Liver (tissue), 9 donors: ENCODE results near the gene NYAP2. TPM values are rescaled to one million over a fixed set of nuclear protein-coding genes. Genes with fewer than 3 reads are reported as not detected.

Experiments used
- DNase-seq: peaks from one replicate; pipeline ENCODE4 v3.0.0-alpha.2; 2017; ENCODE audit warnings: low spot score
- H3K27ac ChIP-seq, 2 donors: one replicate each; pipeline ENCODE4 v1.7.0; 2013; ENCODE audit warnings: inconsistent platforms in 2 of 2, low read length in 2 of 2, control low read depth in 1 of 2, low read depth in 1 of 2, mild to moderate bottlenecking in 1 of 2
- H3K27me3 ChIP-seq, 4 donors: one replicate each; pipeline versions ENCODE4 v1.6.1 to v1.7.0; 2013; ENCODE audit warnings: low read length in 3 of 4, inconsistent platforms in 1 of 4, mild to moderate bottlenecking in 1 of 4, moderate library complexity in 1 of 4; ENCODE audit not compliant: control insufficient read depth in 4 of 4, insufficient read depth in 4 of 4
- H3K36me3 ChIP-seq, 4 donors: one replicate each; pipeline versions ENCODE4 v1.6.1 to v1.7.0; 2013; ENCODE audit warnings: low read length in 3 of 4, mild to moderate bottlenecking in 3 of 4, low read depth in 1 of 4, moderate library complexity in 1 of 4; ENCODE audit not compliant: control insufficient read depth in 4 of 4, insufficient read depth in 3 of 4
- H3K4me1 ChIP-seq, 4 donors: one replicate each; pipeline versions ENCODE4 v1.6.1 to v1.7.0; 2013; ENCODE audit warnings: low read length in 3 of 4, mild to moderate bottlenecking in 3 of 4, moderate library complexity in 1 of 4; ENCODE audit not compliant: control insufficient read depth in 4 of 4, insufficient read depth in 4 of 4
- H3K4me3 ChIP-seq, 3 donors: one replicate each; pipeline versions ENCODE4 v1.6.1 to v1.7.0; 2013; ENCODE audit warnings: low read length in 3 of 3, control low read depth in 1 of 3, low read depth in 1 of 3, mild to moderate bottlenecking in 1 of 3
- H3K9ac ChIP-seq, 2 donors: one replicate each; pipeline ENCODE4 v1.7.0; 2013; ENCODE audit warnings: low read length in 2 of 2, mild to moderate bottlenecking in 2 of 2, moderate library complexity in 2 of 2, control low read depth in 1 of 2, low read depth in 1 of 2
- H3K9me3 ChIP-seq, 4 donors: one replicate each; pipeline versions ENCODE4 v1.6.1 to v1.7.0; 2013; ENCODE audit warnings: low read length in 3 of 4; ENCODE audit not compliant: control insufficient read depth in 4 of 4
- CTCF ChIP-seq: fragments of 150-350 bp; IDR thresholded peaks from 2 replicates; pipeline ENCODE4 v1.5.1; 2017; ENCODE audit warnings: improper control_type of control experiment, low read depth, low read length; ENCODE audit not compliant: missing input control
- EGR1 ChIP-seq, 2 donors: IDR thresholded peaks; 2 replicates each; pipeline ENCODE4 v1.6.1; 2016 to 2018; ENCODE audit warnings: antibody characterized with exemption in 2 of 2, low read depth in 2 of 2
- HNF4G ChIP-seq: IDR thresholded peaks from 2 replicates; pipeline ENCODE4 v1.6.1; 2016; ENCODE audit warnings: antibody characterized with exemption
- JUND ChIP-seq, 2 donors: IDR thresholded peaks; 2 replicates each; pipeline ENCODE4 v1.6.1; 2016; ENCODE audit warnings: antibody characterized with exemption in 2 of 2
- MAX ChIP-seq: IDR thresholded peaks from 2 replicates; pipeline ENCODE4 v1.6.1; 2016; ENCODE audit warnings: antibody characterized with exemption
- NR2F2 ChIP-seq: IDR thresholded peaks from 2 replicates; pipeline ENCODE4 v1.6.1; 2016; ENCODE audit warnings: antibody characterized with exemption
- RAD21 ChIP-seq, 2 donors: IDR thresholded peaks; 2 replicates each; pipeline ENCODE4 v1.6.1; 2016; ENCODE audit warnings: antibody characterized with exemption in 2 of 2, mild to moderate bottlenecking in 2 of 2
- REST ChIP-seq: IDR thresholded peaks from 2 replicates; pipeline ENCODE4 v1.6.1; 2016; ENCODE audit warnings: antibody characterized with exemption, mild to moderate bottlenecking
- RXRA ChIP-seq, 2 donors: IDR thresholded peaks; 2 replicates each; pipeline ENCODE4 v1.6.1; 2017 to 2018; ENCODE audit warnings: antibody characterized with exemption in 2 of 2, mild to moderate bottlenecking in 1 of 2
- SP1 ChIP-seq: IDR thresholded peaks from 2 replicates; pipeline ENCODE4 v1.6.1; 2018; ENCODE audit warnings: antibody characterized with exemption, mild to moderate bottlenecking
- TAF1 ChIP-seq: conservative IDR thresholded peaks from 2 replicates; pipeline ENCODE4 v1.6.1; 2016; ENCODE audit warnings: antibody characterized with exemption, mild to moderate bottlenecking
- WGBS: extraction: QIAGEN DNeasy Blood & Tissue Kit; methylation state at CpG from one replicate; pipeline ENCODE4 v1.1.7; 2013; 5-methylcytosine and 5-hydroxymethylcytosine counted together
- polyA plus RNA-seq, 2 donors: library from polyadenylated mRNA; stranded (reverse) in 1 of 2; unstranded in 1 of 2; fragments of 200-250 nt in 1 of 2; fragments of >200 nt in 1 of 2; fragmentation: Nextera tagmentation in 1 of 2; extraction: Ambion mirVana in 1 of 2; gene quantifications; one replicate each; pipeline versions ENCODE4 v1.2.1 to v1.2.3, GENCODE V29; 2013 to 2015
- total RNA-seq, 2 donors: library from RNA; depleted of rRNA; stranded (reverse); fragments of >200 nt; gene quantifications; one replicate each; pipeline ENCODE4 v1.2.3, GENCODE V29; 2014
- donor health status: healthy.
- donor health status: healthy.
- donor health status: healthy.
- donor health status: healthy.
- donor health status: healthy.

Gene NYAP2
- total and polyA plus RNA-seq, 4 donors = not detected

- TF ChIP-seq MAX (no peak), NR2F2 (no peak), TAF1 (no peak)
Measured at GRCh38 chr2:225602205-225602604, 202.7 kb downstream of the NYAP2 start (continued).

GRCh38 chr2:225608136-225608535 is 208.6 kb downstream of the NYAP2 start:
- 26% methylated on average over 1 of the region's 1 CpG for WGBS

GRCh38 chr2:225612636-225613035 is 213.1 kb downstream of the NYAP2 start:
- TF ChIP-seq REST (no peak), RXRA (IDR thresholded peaks at IDR 0.05) (no peak), JUND (IDR thresholded peaks at IDR 0.05) (no peak), TAF1 (no peak), RAD21 (IDR thresholded peaks at IDR 0.05) (no peak)
- no peak overlapping the region for H3K9ac ChIP-seq
- no peaks in the 10 kb centered on the region for H3K36me3 ChIP-seq
- H3K27ac ChIP-seq = no peak overlapping the region
- no peaks in the 10 kb centered on the region for H3K9me3 ChIP-seq
- no peak for DNase-seq
- WGBS = 59% methylated on average over 1 of the region's 1 CpG
- H3K4me1 ChIP-seq = no peaks in the 10 kb centered on the region
- no peak overlapping the region for H3K4me3 ChIP-seq
- H3K27me3 ChIP-seq = peaks cover 0 to 10% (median 0%) of the 10 kb centered on the region in 4 donors

More at GRCh38 chr2:225608136-225608535, 208.6 kb downstream of the NYAP2 start:
- Histone ChIP-seq H3K9ac (no peak overlapping the region), H3K4me3 (no peak overlapping the region), H3K4me1 (no peaks in the 10 kb centered on the region), H3K27me3 (peaks cover 0 to 7% (median 0%) of the 10 kb centered on the region in 4 donors), H3K27ac (no peak overlapping the region), H3K9me3 (no peaks in the 10 kb centered on the region), H3K36me3 (no peaks in the 10 kb centered on the region)
- TF ChIP-seq REST (no peak), EGR1 (IDR thresholded peaks at IDR 0.05; ENCODE audit: low read depth in 2 of 2) (no peak), SP1 (no peak), CTCF (no peak), RXRA (IDR thresholded peaks at IDR 0.05) (no peak), HNF4G (no peak)
- DNase-seq = no peak
